Effector memory CD8-positive, alpha-beta T cell (primary cell): ENCODE measurements around the gene MXRA7.

Source experiments
- ATAC-seq: fragments of 150-1000 bp; cut with Tn5 transposase; replicated peaks from 2 replicates; pipeline ENCODE4 v1.10.0; 2021; ENCODE audit warnings: mild to moderate bottlenecking, moderate library complexity
- DNase-seq, 3 experiments: peaks; one replicate each; pipeline ENCODE4 v3.0.0; 2021
- H3K27ac Mint-ChIP-seq, 2 donors: one replicate each; pipeline ENCODE4 v1.8.0; 2022; ENCODE audit warnings: mild to moderate bottlenecking in 2 of 2, mixed read lengths in 2 of 2, moderate library complexity in 2 of 2
- H3K27me3 Mint-ChIP-seq, 2 donors: one replicate each; pipeline ENCODE4 v1.8.0; 2022; ENCODE audit warnings: mixed read lengths in 2 of 2
- H3K36me3 Mint-ChIP-seq: one replicate; pipeline ENCODE4 v1.8.0; 2022; ENCODE audit warnings: mild to moderate bottlenecking, moderate library complexity, mixed read lengths; ENCODE audit not compliant: insufficient read depth
- H3K4me1 Mint-ChIP-seq, 2 donors: one replicate each; pipeline ENCODE4 v1.8.0; 2022; ENCODE audit warnings: low read depth in 2 of 2, mixed read lengths in 2 of 2
- H3K4me3 Mint-ChIP-seq, 2 donors: one replicate each; pipeline ENCODE4 v1.8.0; 2022; ENCODE audit warnings: mild to moderate bottlenecking in 2 of 2, mixed read lengths in 2 of 2, moderate library complexity in 2 of 2
- H3K9me3 Mint-ChIP-seq, 2 donors: one replicate each; pipeline ENCODE4 v1.8.0; 2022; ENCODE audit warnings: mixed read lengths in 2 of 2

Gene MXRA7

DNA sequence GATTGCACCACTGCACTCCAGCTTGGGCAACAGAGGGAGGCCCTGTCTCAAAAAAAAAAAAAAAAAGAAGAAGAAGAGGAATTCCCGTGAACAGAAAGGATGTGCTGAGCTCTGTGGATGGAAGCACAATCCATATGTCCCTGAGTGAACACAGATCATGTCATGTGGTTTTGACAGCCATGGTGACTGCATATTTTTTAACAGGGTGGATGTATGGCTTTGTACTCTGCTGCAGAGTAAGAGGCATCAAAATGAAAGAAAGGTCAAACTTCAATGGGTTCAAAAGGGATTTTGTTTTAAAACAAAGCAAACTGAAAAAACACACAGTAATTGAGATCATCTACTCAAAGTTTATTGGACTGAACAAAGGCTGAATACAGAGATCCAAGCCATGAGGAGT, 31.5 kb downstream of the MXRA7 start:
- H3K4me1 Mint-ChIP-seq, result peaks cover 21 to 23% of the 10 kb centered on the region in 2 donors
- no peaks in the 10 kb centered on the region for H3K9me3 Mint-ChIP-seq
- H3K4me3 Mint-ChIP-seq, result no peak overlapping the region
- H3K27ac Mint-ChIP-seq, result no peak overlapping the region
- ATAC-seq, result no peak
- H3K27me3 Mint-ChIP-seq, result no peaks in the 10 kb centered on the region
- H3K36me3 Mint-ChIP-seq, result peaks cover 2% of the 10 kb centered on the region
- no peak for DNase-seq

DNA sequence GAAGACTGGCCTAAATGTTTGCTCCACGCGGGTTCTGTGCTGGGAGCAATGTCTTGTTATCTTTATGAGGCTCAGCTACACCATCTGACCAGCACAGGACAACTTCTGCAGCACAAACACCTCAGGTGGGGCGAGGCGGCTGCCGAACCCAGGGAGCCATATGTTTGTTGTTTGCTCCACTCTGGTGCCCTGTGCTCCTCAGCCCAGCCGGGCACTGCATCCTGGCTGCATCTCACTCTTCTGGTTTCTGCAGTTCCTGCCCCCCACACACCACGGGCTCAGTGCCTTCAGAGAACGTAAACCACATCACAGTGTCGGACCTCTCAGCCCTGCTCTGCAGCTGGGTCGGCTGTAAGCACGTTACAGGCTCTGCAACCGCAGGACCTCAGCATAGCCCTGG, 32.4 kb downstream of the MXRA7 start:
- Mint-ChIP-seq H3K36me3 (peaks cover 2% of the 10 kb centered on the region), H3K27ac (no peak overlapping the region), H3K4me1 (peaks cover 19 to 23% of the 10 kb centered on the region in 2 donors), H3K4me3 (no peak overlapping the region), H3K27me3 (no peaks in the 10 kb centered on the region), H3K9me3 (no peaks in the 10 kb centered on the region)
- DNase-seq, result peak; percentile 48 to 52 (median 49)
- ATAC-seq, result peak; percentile 87

DNA sequence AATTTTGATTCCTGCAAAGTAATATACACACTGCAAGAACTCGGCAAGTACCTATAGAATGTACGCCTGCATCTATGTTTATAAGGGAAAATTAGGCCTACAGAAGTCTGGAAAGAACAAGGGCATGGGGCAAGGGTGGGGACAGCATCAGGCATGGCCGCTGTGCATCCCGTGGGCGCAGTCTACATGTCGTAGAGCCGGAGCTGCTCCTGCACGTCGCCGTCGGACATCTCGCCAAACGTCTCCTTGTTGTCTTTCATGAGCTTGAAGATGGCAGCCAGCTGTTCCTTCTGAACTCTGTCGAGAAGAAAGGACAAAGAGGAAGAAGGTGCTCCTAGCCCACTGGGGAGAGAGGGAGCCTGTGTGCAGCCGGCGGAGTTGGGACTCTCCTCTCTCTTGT, 33.4 kb downstream of the MXRA7 start:
- Mint-ChIP-seq H3K27ac (no peak overlapping the region), H3K27me3 (no peaks in the 10 kb centered on the region), H3K9me3 (no peaks in the 10 kb centered on the region), H3K4me3 (no peak overlapping the region), H3K4me1 (peaks cover 17 to 23% of the 10 kb centered on the region in 2 donors), H3K36me3 (peaks cover 4% of the 10 kb centered on the region)
- ATAC-seq (no peak), DNase-seq (no peak)

DNA sequence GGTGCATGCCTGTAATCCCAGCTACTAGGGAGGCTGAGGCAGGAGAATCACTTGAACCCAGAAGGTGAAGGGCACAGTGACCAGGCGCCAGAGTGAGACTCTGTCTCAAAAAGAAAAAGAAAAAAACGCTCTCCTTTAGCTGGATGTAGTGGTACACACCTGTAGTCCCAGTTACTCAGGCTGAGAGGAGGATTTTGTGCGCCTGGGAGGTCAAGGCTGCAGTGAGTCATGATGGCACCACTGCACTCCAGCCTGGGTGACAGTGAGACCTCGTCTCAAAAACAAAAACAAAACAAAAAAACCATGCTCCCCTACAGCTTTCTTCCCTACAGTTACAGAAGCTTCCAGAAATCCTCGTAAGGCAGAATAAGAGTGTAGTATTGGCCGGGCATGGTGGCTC, 34.1 kb downstream of the MXRA7 start:
- ATAC-seq, result no peak
- Mint-ChIP-seq H3K36me3 (peaks cover 12% of the 10 kb centered on the region), H3K27me3 (no peaks in the 10 kb centered on the region), H3K4me3 (no peak overlapping the region), H3K9me3 (no peaks in the 10 kb centered on the region), H3K4me1 (peaks cover 14 to 22% of the 10 kb centered on the region in 2 donors), H3K27ac (no peak overlapping the region)
- no peak for DNase-seq

DNA sequence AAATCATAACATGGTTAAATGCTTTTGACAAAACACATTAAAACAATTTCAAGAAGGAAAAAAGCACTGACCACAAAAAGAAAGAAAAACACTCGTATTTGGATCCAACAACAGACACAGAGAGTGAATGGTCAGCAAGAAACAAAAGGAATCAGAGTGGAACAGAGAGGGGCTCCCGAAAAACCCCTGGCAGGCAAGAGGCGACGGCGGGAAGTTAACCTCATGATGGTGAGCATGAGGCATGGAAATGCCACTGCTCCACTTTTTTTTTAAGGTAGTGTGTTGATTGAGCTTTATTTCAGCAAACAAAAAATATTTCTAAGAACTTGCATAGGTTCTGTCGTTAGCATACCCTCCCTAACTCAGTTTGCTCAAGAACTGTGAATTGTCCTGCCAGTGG, 35.1 kb downstream of the MXRA7 start:
- peaks cover 19% of the 10 kb centered on the region for H3K36me3 Mint-ChIP-seq
- H3K4me1 Mint-ChIP-seq, result peaks cover 16 to 21% of the 10 kb centered on the region in 2 donors
- ATAC-seq (no peak), DNase-seq (no peak)
- no peak overlapping the region for H3K27ac Mint-ChIP-seq
- H3K4me3 Mint-ChIP-seq, result no peak overlapping the region
- no peaks in the 10 kb centered on the region for H3K27me3 Mint-ChIP-seq
- H3K9me3 Mint-ChIP-seq, result no peaks in the 10 kb centered on the region

DNA sequence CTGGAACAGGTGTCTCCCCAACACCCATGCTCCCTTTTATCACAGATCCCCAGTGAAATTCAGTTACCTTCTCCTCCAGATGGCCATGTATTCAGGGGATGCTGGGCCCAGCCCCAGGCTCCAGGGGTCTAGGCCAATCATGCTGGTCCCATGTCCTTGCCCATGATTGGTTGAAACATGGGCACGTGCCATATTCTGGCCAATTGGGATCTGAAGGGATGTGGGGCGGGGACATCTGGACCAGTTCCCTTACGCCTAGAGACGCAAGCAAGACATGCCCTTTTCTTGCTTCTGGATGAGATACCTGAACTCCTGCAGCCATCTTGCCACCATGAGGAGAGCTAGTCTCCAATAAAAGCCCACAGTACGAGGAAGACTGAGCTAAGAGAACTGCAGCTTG, 36.2 kb downstream of the MXRA7 start:
- no peak overlapping the region for H3K27ac Mint-ChIP-seq
- H3K27me3 Mint-ChIP-seq, result no peaks in the 10 kb centered on the region
- peaks cover 17 to 23% of the 10 kb centered on the region in 2 donors for H3K4me1 Mint-ChIP-seq
- DNase-seq, result no peak
- ATAC-seq, result no peak
- no peaks in the 10 kb centered on the region for H3K9me3 Mint-ChIP-seq
- peaks cover 19% of the 10 kb centered on the region for H3K36me3 Mint-ChIP-seq
- no peak overlapping the region for H3K4me3 Mint-ChIP-seq

DNA sequence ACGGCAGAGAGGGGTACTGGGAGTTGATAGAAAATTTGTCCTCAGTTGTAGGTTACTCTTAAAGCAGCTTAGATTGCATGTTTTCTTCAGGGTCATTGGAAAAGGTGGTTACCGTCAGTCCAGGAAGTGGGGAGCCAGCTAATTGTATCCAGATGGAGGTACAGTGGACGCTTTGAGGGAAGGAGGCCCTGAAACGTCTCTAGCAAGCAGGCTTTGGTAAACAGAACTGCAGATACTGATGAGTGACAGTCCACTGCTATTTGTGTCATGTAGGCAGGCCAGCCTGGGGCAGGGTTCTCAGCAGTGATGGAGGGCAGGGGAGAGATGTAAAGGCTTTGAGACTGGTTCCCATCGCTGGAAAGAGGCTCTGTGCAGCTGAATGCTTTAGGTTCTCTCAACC, 37.0 kb downstream of the MXRA7 start:
- peaks cover 17 to 23% of the 10 kb centered on the region in 2 donors for H3K4me1 Mint-ChIP-seq
- no peaks in the 10 kb centered on the region for H3K9me3 Mint-ChIP-seq
- no peaks in the 10 kb centered on the region for H3K27me3 Mint-ChIP-seq
- ATAC-seq (no peak), DNase-seq (no peak)
- peaks cover 19% of the 10 kb centered on the region for H3K36me3 Mint-ChIP-seq
- H3K4me3 Mint-ChIP-seq, result no peak overlapping the region
- no peak overlapping the region for H3K27ac Mint-ChIP-seq

DNA sequence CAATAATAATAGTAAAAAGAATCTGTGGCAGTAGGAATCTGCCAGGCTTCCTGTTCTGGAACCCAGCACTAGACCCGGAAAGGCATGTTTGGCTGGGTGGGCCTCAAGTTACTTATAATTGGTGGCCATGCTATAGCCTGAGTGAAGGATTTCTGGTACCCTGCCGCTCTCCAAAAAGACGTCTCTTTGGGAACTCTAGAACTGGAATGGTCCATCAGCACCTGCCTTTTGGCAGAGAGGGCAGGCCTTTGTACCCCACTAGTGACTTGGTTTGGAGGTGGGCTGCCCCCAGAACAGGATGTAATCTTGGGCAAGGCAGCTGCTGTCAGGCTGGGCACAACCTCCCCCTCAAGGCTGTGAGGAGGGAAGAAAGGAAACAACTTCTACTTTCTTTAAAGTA, 37.9 kb downstream of the MXRA7 start:
- no peak for DNase-seq

DNA sequence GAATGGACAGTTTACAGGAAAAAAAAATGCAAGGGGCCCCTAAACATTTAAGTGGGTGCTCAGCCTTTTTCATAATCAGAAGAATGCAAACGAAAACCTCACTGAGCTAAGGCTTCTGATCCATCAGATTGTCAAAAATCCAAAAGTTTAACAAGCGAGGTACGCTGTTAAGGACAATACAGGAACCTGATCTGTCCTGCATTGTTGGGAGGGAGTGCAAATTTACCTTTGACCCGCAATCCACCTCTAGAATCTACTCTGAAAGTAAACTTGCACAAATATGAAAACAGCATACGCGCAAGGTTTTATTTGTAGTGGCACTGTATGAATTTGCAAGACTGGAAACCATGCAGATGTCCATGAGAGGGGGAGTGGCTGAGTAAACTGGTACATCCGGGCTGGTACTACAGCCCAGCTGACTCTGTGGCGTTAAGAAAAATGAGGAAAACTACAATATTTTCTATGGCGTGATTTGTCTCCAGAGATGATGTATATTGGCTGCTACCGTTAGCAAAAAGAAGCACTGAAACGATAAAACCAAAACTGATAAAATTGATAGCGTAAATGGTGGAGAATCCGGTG, 38.4 kb downstream of the MXRA7 start:
- H3K27me3 Mint-ChIP-seq, result peaks cover 0 to 5% of the 10 kb centered on the region in 2 donors
- H3K9me3 Mint-ChIP-seq, result no peaks in the 10 kb centered on the region
- peak overlapping the region; percentile 86 to 90 for H3K4me3 Mint-ChIP-seq
- no peak for DNase-seq
- peaks cover 19% of the 10 kb centered on the region for H3K36me3 Mint-ChIP-seq
- peak overlapping the region; percentile 92 to 96 for H3K27ac Mint-ChIP-seq
- H3K4me1 Mint-ChIP-seq, result peaks cover 17 to 23% of the 10 kb centered on the region in 2 donors
- ATAC-seq, result no peak

More for the DNA sequence above, 37.9 kb downstream of the MXRA7 start:
- Mint-ChIP-seq H3K27ac (peak overlapping the region in 1 of 2 donors; percentile 96), H3K4me1 (peaks cover 17 to 23% of the 10 kb centered on the region in 2 donors), H3K36me3 (peaks cover 19% of the 10 kb centered on the region), H3K4me3 (peak overlapping the region; percentile 86 to 90), H3K27me3 (no peaks in the 10 kb centered on the region), H3K9me3 (no peaks in the 10 kb centered on the region)
- ATAC-seq, result no peak

DNA sequence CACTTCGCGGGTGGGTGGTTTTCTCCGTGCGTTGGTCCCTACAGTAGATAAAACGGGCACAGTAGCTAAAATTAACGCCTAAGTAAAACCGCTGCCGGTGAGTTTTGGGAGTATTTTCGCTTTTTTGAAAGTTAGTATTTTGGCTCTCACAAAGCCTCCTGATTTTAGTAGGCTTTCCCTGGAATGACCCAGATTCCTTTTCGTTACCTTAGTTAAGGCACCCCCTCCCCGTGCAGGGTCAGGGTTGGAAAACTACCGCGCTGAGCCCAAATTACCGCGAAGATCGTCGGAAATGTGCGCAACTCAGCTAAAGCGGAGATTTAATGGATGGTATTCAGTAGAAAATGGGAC, 38.9 kb downstream of the MXRA7 start:
- ATAC-seq, result no peak
- peaks cover 17 to 23% of the 10 kb centered on the region in 2 donors for H3K4me1 Mint-ChIP-seq
- peaks cover 0 to 10% of the 10 kb centered on the region in 2 donors for H3K27me3 Mint-ChIP-seq
- peaks cover 19% of the 10 kb centered on the region for H3K36me3 Mint-ChIP-seq
- H3K9me3 Mint-ChIP-seq, result no peaks in the 10 kb centered on the region
- peak overlapping the region; percentile 92 to 96 for H3K27ac Mint-ChIP-seq
- peak overlapping the region; percentile 86 to 90 for H3K4me3 Mint-ChIP-seq
- DNase-seq, result no peak

DNA sequence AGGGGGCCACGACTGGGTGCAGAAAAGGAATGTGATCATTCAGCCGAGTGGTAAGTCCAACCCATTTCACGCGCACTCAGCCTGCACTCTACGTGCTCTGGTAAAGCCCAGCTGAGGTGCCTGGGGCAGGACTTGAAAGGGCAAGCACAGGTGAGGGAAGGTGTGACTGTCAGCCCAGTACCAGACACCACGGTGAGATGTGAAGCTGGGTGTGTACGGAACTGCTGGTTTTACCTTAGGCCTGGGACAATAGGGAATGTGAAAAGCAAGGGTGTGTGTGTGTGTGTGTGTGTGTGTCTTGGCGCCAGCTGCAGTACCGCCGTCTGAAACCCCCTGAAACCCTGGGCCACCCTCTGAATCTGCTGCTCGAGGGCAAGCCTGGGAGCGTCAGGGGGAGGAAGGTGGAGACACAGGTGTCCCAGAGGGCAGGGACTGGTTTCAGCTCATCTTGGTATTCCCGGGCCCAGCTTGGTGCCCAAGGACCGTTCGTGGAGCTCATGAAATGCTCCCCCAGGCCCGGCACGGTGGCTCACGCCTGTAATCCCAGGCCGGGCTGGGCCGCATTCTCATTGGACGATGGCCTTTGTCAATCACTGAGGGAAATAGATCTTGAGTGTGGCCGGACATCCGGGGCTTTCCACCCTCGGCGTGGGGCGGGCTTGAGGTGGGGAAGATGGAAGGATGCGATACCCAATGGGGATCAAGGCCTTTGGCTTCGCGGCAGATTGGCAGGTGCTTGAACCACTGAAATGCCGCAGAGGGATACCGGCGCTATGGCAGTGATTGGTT, 39.4 kb downstream of the MXRA7 start:
- Mint-ChIP-seq H3K36me3 (peaks cover 16% of the 10 kb centered on the region), H3K4me3 (peak overlapping the region; percentile 86 to 90), H3K9me3 (no peaks in the 10 kb centered on the region)

DNA sequence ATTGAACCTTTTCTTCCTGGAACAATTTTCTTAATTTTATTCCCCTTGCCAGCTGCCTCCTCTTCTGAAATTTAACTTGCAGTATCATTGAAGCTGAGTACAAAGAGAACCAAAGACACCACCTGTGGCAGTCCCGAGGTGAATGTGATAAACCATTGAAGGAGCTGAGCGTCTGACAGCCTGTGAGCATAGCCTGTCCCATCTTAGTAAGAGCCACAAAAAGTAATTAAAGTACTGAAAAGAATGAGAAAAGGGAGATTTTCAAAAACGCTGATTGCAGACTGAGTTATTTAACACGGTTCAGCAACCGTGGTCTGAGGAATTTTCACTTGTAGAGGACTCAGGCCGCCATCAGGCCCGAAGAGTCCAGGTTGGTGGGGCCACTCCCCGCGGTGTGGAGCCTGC, 40.0 kb downstream of the MXRA7 start:
- Mint-ChIP-seq H3K27me3 (peaks cover 3 to 10% of the 10 kb centered on the region in 2 donors), H3K4me3 (peak overlapping the region; percentile 86 to 90), H3K27ac (peak overlapping the region; percentile 92 to 96), H3K9me3 (no peaks in the 10 kb centered on the region), H3K36me3 (peaks cover 16% of the 10 kb centered on the region), H3K4me1 (peaks cover 17 to 23% of the 10 kb centered on the region in 2 donors)
- no peak for ATAC-seq
- DNase-seq, result no peak

More for the DNA sequence above, 39.4 kb downstream of the MXRA7 start:
- Mint-ChIP-seq H3K27me3 (peaks cover 0 to 10% of the 10 kb centered on the region in 2 donors), H3K27ac (peak overlapping the region; percentile 92 to 96), H3K4me1 (peaks cover 17 to 23% of the 10 kb centered on the region in 2 donors)
- DNase-seq, result peak; percentile 97 to 99 (median 98)
- peak; percentile 98 for ATAC-seq

DNA sequence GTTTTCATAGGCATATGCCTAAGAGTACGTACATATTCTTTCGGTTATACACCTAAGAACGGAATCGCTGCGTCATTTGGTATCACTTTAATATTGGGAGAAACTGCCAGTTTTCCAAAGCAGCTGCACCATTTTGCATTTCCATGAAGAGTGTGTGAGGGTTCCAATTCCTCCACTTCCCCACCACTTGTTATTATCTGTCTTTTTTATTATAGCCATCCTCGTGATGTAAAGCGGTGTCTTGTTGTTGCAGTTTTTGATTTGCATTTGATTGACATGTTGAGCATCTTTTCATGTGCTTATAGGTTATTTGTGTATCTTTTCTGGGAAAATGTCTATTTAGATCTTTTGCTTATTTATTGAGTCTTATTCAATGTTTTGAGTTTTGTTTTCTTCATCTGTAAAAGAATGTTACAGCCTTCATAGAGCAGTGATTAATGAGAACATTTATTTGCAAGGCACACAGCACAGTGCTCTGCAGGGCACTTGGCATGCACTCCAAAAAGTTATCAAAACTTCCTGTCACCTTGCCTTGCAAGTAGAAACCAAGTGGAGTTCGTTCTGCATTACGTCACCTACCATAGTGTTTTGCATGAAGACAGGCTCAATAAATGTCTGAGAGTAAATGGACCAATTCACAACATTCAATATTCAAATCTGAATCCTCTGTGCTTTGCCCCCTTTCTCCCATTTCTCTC, 40.6 kb downstream of the MXRA7 start:
- Mint-ChIP-seq H3K4me3 (peak overlapping the region; percentile 86 to 90), H3K4me1 (peaks cover 17 to 23% of the 10 kb centered on the region in 2 donors), H3K27me3 (peaks cover 5 to 10% of the 10 kb centered on the region in 2 donors), H3K9me3 (no peaks in the 10 kb centered on the region), H3K27ac (peak overlapping the region; percentile 92 to 96), H3K36me3 (peaks cover 16% of the 10 kb centered on the region)
- no peak for DNase-seq
- ATAC-seq, result no peak
